ENCODE results near the gene CAMK4.

CAMK4 gene

GRCh38 chr5:111511831-111512374 lies 287.7 kb downstream of the CAMK4 start:
- peak overlapping the region; percentile 15 for H3K9ac ChIP-seq
- no peaks in the 10 kb centered on the region for H3K36me3 ChIP-seq (ENCODE audit: control insufficient read depth, insufficient read depth, low read length)
- H3K4me3 ChIP-seq (ENCODE audit: low read depth, low read length): peak overlapping the region; percentile 92
- H3K4me2 ChIP-seq (ENCODE audit: low read length): peak overlapping the region; percentile 88
- H3K4me1 ChIP-seq: peaks cover 14% of the 10 kb centered on the region
- H3K27ac ChIP-seq: peak overlapping the region; percentile 89
- H2AFZ ChIP-seq: peak overlapping the region; percentile 99
- no peak for TF ChIP-seq CTCF (IDR thresholded peaks at IDR 0.05)
- no peaks in the 10 kb centered on the region for H3K27me3 ChIP-seq (ENCODE audit: control insufficient read depth, insufficient read depth, low read length)
- no peaks in the 10 kb centered on the region for H3K79me2 ChIP-seq
- no peaks in the 10 kb centered on the region for H3K9me3 ChIP-seq (ENCODE audit: control insufficient read depth, low read length)

- Histone ChIP-seq H3K36me3 (ENCODE audit: control insufficient read depth, insufficient read depth, low read length) (no peaks in the 10 kb centered on the region), H3K9ac (peak within 1 kb of the TSS; percentile 15), H3K4me2 (ENCODE audit: low read length) (peak within 1 kb of the TSS; percentile 88), H3K27me3 (ENCODE audit: control insufficient read depth, insufficient read depth, low read length) (no peaks in the 10 kb centered on the region), H3K4me3 (ENCODE audit: low read depth, low read length) (peak within 1 kb of the TSS; percentile 92), H3K4me1 (peaks cover 14% of the 10 kb centered on the region), H3K9me3 (ENCODE audit: control insufficient read depth, low read length) (no peaks in the 10 kb centered on the region), H3K27ac (peak within 1 kb of the TSS; percentile 89), H3K79me2 (no peaks in the 10 kb centered on the region), H2AFZ (peak within 1 kb of the TSS; percentile 99)
- no peak for TF ChIP-seq CTCF (IDR thresholded peaks at IDR 0.05)
These were observed 288.4 kb downstream of the CAMK4 start, which contains the start of gene STARD4 for GRCh38 chr5:111512375-111513130. Gene STARD4, minus strand, starts transcription at chr5:111512535. Its CDS starts 5,102 bp downstream, at chr5:111507433.

GRCh38 chr5:111513131-111513520 lies 288.9 kb downstream of the CAMK4 start:
- Histone ChIP-seq H3K36me3 (ENCODE audit: control insufficient read depth, insufficient read depth, low read length) (no peaks in the 10 kb centered on the region), H3K27ac (peak overlapping the region; percentile 89), H3K4me2 (ENCODE audit: low read length) (peak overlapping the region; percentile 88), H3K9ac (peak overlapping the region; percentile 14), H2AFZ (peak overlapping the region; percentile 99), H3K4me3 (ENCODE audit: low read depth, low read length) (peak overlapping the region; percentile 92), H3K9me3 (ENCODE audit: control insufficient read depth, low read length) (no peaks in the 10 kb centered on the region), H3K4me1 (peaks cover 14% of the 10 kb centered on the region), H3K27me3 (ENCODE audit: control insufficient read depth, insufficient read depth, low read length) (no peaks in the 10 kb centered on the region), H3K79me2 (no peaks in the 10 kb centered on the region)
- no peak for TF ChIP-seq CTCF (IDR thresholded peaks at IDR 0.05)

- no peaks in the 10 kb centered on the region for H3K27me3 ChIP-seq (ENCODE audit: control insufficient read depth, insufficient read depth, low read length)
- H2AFZ ChIP-seq: no peak overlapping the region
- no peak overlapping the region for H3K4me2 ChIP-seq (ENCODE audit: low read length)
- H3K4me3 ChIP-seq (ENCODE audit: low read depth, low read length): no peak overlapping the region
- no peak overlapping the region for H3K27ac ChIP-seq
- H3K4me1 ChIP-seq: peaks cover 14% of the 10 kb centered on the region
- no peaks in the 10 kb centered on the region for H3K36me3 ChIP-seq (ENCODE audit: control insufficient read depth, insufficient read depth, low read length)
- TF ChIP-seq CTCF (IDR thresholded peaks at IDR 0.05): no peak
- H3K9me3 ChIP-seq (ENCODE audit: control insufficient read depth, low read length): no peaks in the 10 kb centered on the region
- H3K9ac ChIP-seq: no peak overlapping the region
- no peaks in the 10 kb centered on the region for H3K79me2 ChIP-seq
These were observed 289.9 kb downstream of the CAMK4 start for GRCh38 chr5:111514087-111514486.
